ENCODE measurements around the gene TMED10.

TMED10 gene

GRCh38 chr14:75088566-75089373 is 87.6 kb downstream of the TMED10 start:
- Mint-ChIP-seq H3K4me3 (no peak overlapping the region), H3K4me1 (ENCODE audit: low read depth) (no peaks in the 10 kb centered on the region), H3K27ac (no peak overlapping the region), H3K27me3 (ENCODE audit: low read depth) (no peaks in the 10 kb centered on the region), H3K9me3 (no peaks in the 10 kb centered on the region), H3K36me3 (ENCODE audit: low read depth) (peaks cover 44% of the 10 kb centered on the region)
- no peak for DNase-seq (ENCODE audit: low spot score)

GRCh38 chr14:75088153-75088552 is 88.3 kb downstream of the TMED10 start:
- no peak overlapping the region for H3K27ac Mint-ChIP-seq
- H3K36me3 Mint-ChIP-seq (ENCODE audit: low read depth) = peaks cover 47% of the 10 kb centered on the region
- no peak overlapping the region for H3K4me3 Mint-ChIP-seq
- no peaks in the 10 kb centered on the region for H3K9me3 Mint-ChIP-seq
- H3K27me3 Mint-ChIP-seq (ENCODE audit: low read depth) = no peaks in the 10 kb centered on the region
- no peak for DNase-seq (ENCODE audit: low spot score)
- no peaks in the 10 kb centered on the region for H3K4me1 Mint-ChIP-seq (ENCODE audit: low read depth)

GRCh38 chr14:75084513-75084912 is 91.9 kb downstream of the TMED10 start:
- Mint-ChIP-seq H3K9me3 (no peaks in the 10 kb centered on the region), H3K4me3 (no peak overlapping the region), H3K4me1 (ENCODE audit: low read depth) (no peaks in the 10 kb centered on the region), H3K36me3 (ENCODE audit: low read depth) (peaks cover 45% of the 10 kb centered on the region), H3K27me3 (ENCODE audit: low read depth) (no peaks in the 10 kb centered on the region), H3K27ac (no peak overlapping the region)
- DNase-seq (ENCODE audit: low spot score) = no peak

GRCh38 chr14:75083271-75083670 is 93.1 kb downstream of the TMED10 start:
- Mint-ChIP-seq H3K9me3 (no peaks in the 10 kb centered on the region), H3K4me1 (ENCODE audit: low read depth) (no peaks in the 10 kb centered on the region), H3K4me3 (no peak overlapping the region), H3K27me3 (ENCODE audit: low read depth) (no peaks in the 10 kb centered on the region), H3K36me3 (ENCODE audit: low read depth) (peaks cover 45% of the 10 kb centered on the region), H3K27ac (no peak overlapping the region)
- no peak for DNase-seq (ENCODE audit: low spot score)

GRCh38 chr14:75081660-75082229 is 94.7 kb downstream of the TMED10 start:
- H3K4me3 Mint-ChIP-seq = no peak overlapping the region
- H3K36me3 Mint-ChIP-seq (ENCODE audit: low read depth) = peaks cover 36% of the 10 kb centered on the region
- no peaks in the 10 kb centered on the region for H3K4me1 Mint-ChIP-seq (ENCODE audit: low read depth)
- DNase-seq (ENCODE audit: low spot score) = no peak
- H3K27me3 Mint-ChIP-seq (ENCODE audit: low read depth) = no peaks in the 10 kb centered on the region
- H3K27ac Mint-ChIP-seq = no peak overlapping the region
- no peaks in the 10 kb centered on the region for H3K9me3 Mint-ChIP-seq
